Measurements from ENCODE around the gene SLC9A1. TPM values are rescaled to one million over a fixed set of nuclear protein-coding genes. Genes with fewer than 3 reads are reported as not detected.

Gene SLC9A1
- total RNA-seq, 1 experiment from 2014 or later, result 25.2 TPM

- Histone ChIP-seq H2AFZ (ENCODE audit: low read length) (no peak overlapping the region), H3K9me3 (ENCODE audit: low read length) (peaks cover 22% of the 10 kb centered on the region), H3K4me3 (ENCODE audit: low read length) (no peak overlapping the region), H3K79me2 (ENCODE audit: low read length) (no peaks in the 10 kb centered on the region), H3K36me3 (ENCODE audit: low read depth, low read length) (no peaks in the 10 kb centered on the region), H3K4me2 (ENCODE audit: low read length) (no peak overlapping the region), H3K9me2 (replicated peaks; ENCODE audit: low read length) (no peaks in the 10 kb centered on the region), H3K4me1 (ENCODE audit: insufficient read depth, low read length) (peaks cover 2% of the 10 kb centered on the region; the same call in 1 of the 2 replicates), H3K27ac (ENCODE audit: low read length) (no peak overlapping the region), H3K9ac (ENCODE audit: low read length) (no peak overlapping the region), H3F3A (ENCODE audit: low read length, unreplicated experiment) (no peaks in the 10 kb centered on the region), H3K27me3 (ENCODE audit: low read length) (no peaks in the 10 kb centered on the region), H4K20me1 (ENCODE audit: low read length) (no peaks in the 10 kb centered on the region)
- intact Hi-C loops (cut with micrococcal nuclease), result no loop called here
- TF ChIP-seq EZH2 (IDR thresholded peaks at IDR 0.05; ENCODE audit: low read length, unreplicated experiment) (no peak), EZH2phosphoT487 (IDR thresholded peaks at IDR 0.05; ENCODE audit: borderline replicate concordance, low read length) (no peak), CTCF (conservative IDR thresholded peaks at IDR 0.05; ENCODE audit: low read depth, low read length) (no peak)
- DNase-seq (no peak), ATAC-seq (no peak)
- ChIA-PET POLR2A (ENCODE audit: unreplicated experiment) (no interaction called here), CTCF (no interaction called here)
- BruUV-seq (replicated peaks), result no TSS peak
Measured at GRCh38 chr1:27179979-27180378, 25.1 kb upstream of the SLC9A1 start.

GRCh38 chr1:27179379-27179778 lies 24.5 kb upstream of the SLC9A1 start:
- ChIA-PET CTCF (no interaction called here), POLR2A (ENCODE audit: unreplicated experiment) (no interaction called here)
- Histone ChIP-seq H3K4me2 (ENCODE audit: low read length) (no peak overlapping the region), H3K4me3 (ENCODE audit: low read length) (no peak overlapping the region), H3K36me3 (ENCODE audit: low read depth, low read length) (no peaks in the 10 kb centered on the region), H2AFZ (ENCODE audit: low read length) (no peak overlapping the region), H3K79me2 (ENCODE audit: low read length) (no peaks in the 10 kb centered on the region), H3K4me1 (ENCODE audit: insufficient read depth, low read length) (no peaks in the 10 kb centered on the region), H4K20me1 (ENCODE audit: low read length) (no peaks in the 10 kb centered on the region), H3K27ac (ENCODE audit: low read length) (no peak overlapping the region), H3F3A (ENCODE audit: low read length, unreplicated experiment) (no peaks in the 10 kb centered on the region), H3K9ac (ENCODE audit: low read length) (no peak overlapping the region), H3K9me2 (replicated peaks; ENCODE audit: low read length) (no peaks in the 10 kb centered on the region), H3K27me3 (ENCODE audit: low read length) (no peaks in the 10 kb centered on the region), H3K9me3 (ENCODE audit: low read length) (peaks cover 22% of the 10 kb centered on the region)
- intact Hi-C loops (cut with micrococcal nuclease), result no loop called here
- ATAC-seq (no peak), DNase-seq (peak; percentile 15)
- no TSS peak for BruUV-seq (replicated peaks)
- TF ChIP-seq CTCF (conservative IDR thresholded peaks at IDR 0.05; ENCODE audit: low read depth, low read length) (no peak), EZH2 (IDR thresholded peaks at IDR 0.05; ENCODE audit: low read length, unreplicated experiment) (no peak), EZH2phosphoT487 (IDR thresholded peaks at IDR 0.05; ENCODE audit: borderline replicate concordance, low read length) (no peak)

GRCh38 chr1:27176954-27177353 lies 22.0 kb upstream of the SLC9A1 start:
- Histone ChIP-seq H3K9ac (ENCODE audit: low read length) (no peak overlapping the region), H3K27me3 (ENCODE audit: low read length) (no peaks in the 10 kb centered on the region), H3K9me3 (ENCODE audit: low read length) (0 out of 2 replicates have a peak, but pooled peaks cover 4% of the 10 kb centered on the region), H3K4me2 (ENCODE audit: low read length) (no peak overlapping the region), H3K79me2 (ENCODE audit: low read length) (no peaks in the 10 kb centered on the region), H3F3A (ENCODE audit: low read length, unreplicated experiment) (no peaks in the 10 kb centered on the region), H3K9me2 (replicated peaks; ENCODE audit: low read length) (no peaks in the 10 kb centered on the region), H2AFZ (ENCODE audit: low read length) (no peak overlapping the region), H3K4me1 (ENCODE audit: insufficient read depth, low read length) (no peaks in the 10 kb centered on the region), H3K27ac (ENCODE audit: low read length) (no peak overlapping the region), H3K36me3 (ENCODE audit: low read depth, low read length) (no peaks in the 10 kb centered on the region), H4K20me1 (ENCODE audit: low read length) (no peaks in the 10 kb centered on the region), H3K4me3 (ENCODE audit: low read length) (no peak overlapping the region)
- intact Hi-C loops (cut with micrococcal nuclease), result no loop called here
- no TSS peak for BruUV-seq (replicated peaks)
- POLR2A ChIA-PET (ENCODE audit: unreplicated experiment), result no interaction called here
- no peak for TF ChIP-seq CTCF (conservative IDR thresholded peaks at IDR 0.05; ENCODE audit: low read depth, low read length)
- CTCF ChIA-PET, result no interaction called here
- ATAC-seq (no peak), DNase-seq (no peak)

All from PC-3 (cell line).